Spleen (tissue), 11 donors: ENCODE data around the gene CASP7. TPM values are rescaled to one million over a fixed set of nuclear protein-coding genes. Genes with fewer than 3 reads are reported as not detected.

Experiments used
- DNase-seq: peaks from one replicate; pipeline ENCODE4 v3.0.0-alpha.2; 2020
- H3K27ac ChIP-seq, 8 donors: fragments of 200-600 bp; sonication (generic) in 7 of 8; 1 replicate in 4 of 8; 2 replicates in 4 of 8; pipeline versions ENCODE4 v1.5.0 to v1.8.0; 2016 to 2021; ENCODE audit warnings: inconsistent platforms in 4 of 8, mild to moderate bottlenecking in 4 of 8, moderate library complexity in 1 of 8
- H3K27me3 ChIP-seq, 7 donors: fragments of 200-600 bp; sonication (generic) in 6 of 7; replicated peaks in 1 of 7; 1 replicate in 4 of 7; 2 replicates in 3 of 7; pipeline versions ENCODE4 v1.5.0 to v1.8.0; 2016 to 2021; ENCODE audit warnings: inconsistent platforms in 3 of 7, mild to moderate bottlenecking in 1 of 7
- H3K36me3 ChIP-seq, 6 donors: fragments of 200-600 bp; sonication (generic) in 5 of 6; 1 replicate in 4 of 6; 2 replicates in 2 of 6; pipeline versions ENCODE4 v1.5.0 to v1.8.0; 2016 to 2021; ENCODE audit warnings: inconsistent platforms in 2 of 6
- H3K4me1 ChIP-seq, 6 donors: fragments of 200-600 bp; sonication (generic) in 5 of 6; 1 replicate in 3 of 6; 2 replicates in 3 of 6; pipeline versions ENCODE4 v1.5.0 to v1.8.0; 2016 to 2021; ENCODE audit warnings: inconsistent platforms in 3 of 6
- H3K4me3 ChIP-seq, 8 donors: fragments of 200-600 bp; sonication (generic) in 7 of 8; 1 replicate in 4 of 8; 2 replicates in 4 of 8; pipeline versions ENCODE4 v1.5.0 to v1.8.0; 2016 to 2021; ENCODE audit warnings: inconsistent platforms in 4 of 8, mild to moderate bottlenecking in 4 of 8, moderate library complexity in 2 of 8
- H3K9me3 ChIP-seq, 8 donors: fragments of 200-600 bp; sonication (generic) in 7 of 8; 1 replicate in 4 of 8; 2 replicates in 4 of 8; pipeline versions ENCODE4 v1.5.0 to v1.8.0; 2016 to 2021; ENCODE audit warnings: inconsistent platforms in 4 of 8
- POLR2A ChIP-seq, 3 donors: fragments of 450-650 bp; IDR thresholded peaks; one replicate each; pipeline ENCODE4 v1.5.1; 2017; ENCODE audit warnings: antibody characterized with exemption in 3 of 3, mild to moderate bottlenecking in 1 of 3
- POLR2AphosphoS5 ChIP-seq, 3 donors: sonication (generic); formaldehyde crosslinking; IDR thresholded peaks; one replicate each; pipeline ENCODE4 v1.5.1; 2017; ENCODE audit warnings: antibody characterized with exemption in 3 of 3
- WGBS, 5 donors: extraction: QIAGEN DNeasy Blood & Tissue Kit in 3 of 5; methylation state at CpG; one replicate each; pipeline versions ENCODE4 v1.1.5 to v1.1.7; 2013 to 2018; 5-methylcytosine and 5-hydroxymethylcytosine counted together
- intact Hi-C: fragments of 100-400 bp; cut with DNase I; formaldehyde crosslinking; loops from one replicate; pipeline ENCODE4 v1.15.0; 2023; ENCODE audit warnings: low total_unique reads
- polyA plus RNA-seq, 3 donors: library from polyadenylated mRNA; stranded (reverse); fragments of 200-250 nt; gene quantifications; one replicate each; pipeline ENCODE4 v1.2.1, GENCODE V29; 2013
- total RNA-seq, 7 donors: library from RNA; depleted of rRNA in 3 of 7; stranded (reverse); fragments of >200 nt in 3 of 7; fragmentation: NEBNext Ultra II Directional in 4 of 7; extraction: Animal tissue kit (Norgen Biotek cat#: 25700) in 4 of 7; gene quantifications; one replicate each; pipeline versions ENCODE4 v1.1.0 to v1.2.1, GENCODE V29; 2016 to 2021
- TF ChIP-seq, protein P1 (sequence below), 11 experiments: fragments of 200-600 bp in 7 of 11; fragments of 450-650 bp in 4 of 11; sonication (generic) in 4 of 11; IDR thresholded peaks in 8 of 11; conservative IDR thresholded peaks in 3 of 11; 1 replicate in 7 of 11; 2 replicates in 4 of 11; pipeline versions ENCODE4 v1.4.0 to v1.8.0; 2016 to 2021; ENCODE audit warnings: antibody characterized with exemption in 11 of 11, inconsistent platforms in 4 of 11, mild to moderate bottlenecking in 1 of 11
- donor health status: healthy with polysubstance abuse.
- donor health status: DM: no; HTN: no; CAD: no; lungs with moderate emphysema.
- donor health status: DM: no; HTN: no; CAD: no.
- donor health status: Bipolar disorder and iron deficiency.
- donor health status: healthy.
- donor health status: DM: no; HTN: no; CAD: no.
- donor health status: DM: yes; HTN: yes; CAD: no.

CASP7 gene
- total and polyA plus RNA-seq, 10 donors, result 10.4 to 27.3 (median 19.2) TPM

DNA sequence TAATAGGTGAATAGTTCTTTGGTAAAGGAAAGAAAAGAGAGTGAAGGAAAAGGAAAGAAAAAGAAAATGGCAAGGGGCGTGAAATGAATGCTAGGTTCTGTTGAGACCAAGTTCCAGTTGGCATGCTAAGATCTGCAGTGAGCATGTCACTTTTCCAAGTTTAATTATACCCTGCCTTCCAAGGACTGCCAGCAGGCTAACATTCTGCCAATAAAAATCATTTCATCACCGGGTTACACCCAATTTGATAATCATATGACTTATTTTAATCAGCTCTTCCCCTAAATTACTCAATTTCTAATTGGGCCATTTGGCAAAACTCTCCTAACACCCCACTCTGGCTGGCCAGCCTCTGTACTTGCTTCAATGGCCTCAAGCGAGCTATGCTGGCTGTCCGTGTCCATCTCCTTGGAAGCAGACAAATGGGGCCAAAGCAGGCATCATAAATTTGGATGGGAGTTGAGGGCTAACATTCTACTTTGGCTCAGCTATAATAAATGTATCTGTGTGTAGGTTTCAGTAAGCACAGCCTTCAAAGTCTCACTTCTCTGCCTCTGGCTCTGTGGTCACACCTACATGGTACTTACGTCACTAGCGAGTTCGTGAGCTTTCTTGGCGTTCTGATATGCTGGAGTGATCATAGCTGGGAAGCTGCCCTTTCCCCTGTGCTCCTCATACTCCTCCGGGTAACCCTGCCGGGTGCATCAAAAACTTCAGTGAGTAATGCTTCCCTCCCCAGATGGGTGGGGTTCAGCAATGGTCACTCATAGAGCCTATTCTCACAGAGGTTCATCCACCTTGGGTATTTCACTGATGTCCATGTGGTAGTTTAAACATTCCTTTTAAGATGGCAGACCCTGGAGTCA is 33.1 kb upstream of the CASP7 start:
- DNase-seq, result no peak
- intact Hi-C loops, result no loop called here
- no peak overlapping the region for H3K27ac ChIP-seq
- H3K36me3 ChIP-seq, result no peaks in the 10 kb centered on the region
- H3K4me3 ChIP-seq, result no peak overlapping the region
- no peaks in the 10 kb centered on the region for H3K4me1 ChIP-seq
- H3K9me3 ChIP-seq, result no peaks in the 10 kb centered on the region
- H3K27me3 ChIP-seq, result peaks cover 0 to 4% (median 0%) of the 10 kb centered on the region in 7 donors
- no peak for TF ChIP-seq POLR2A (IDR thresholded peaks at IDR 0.05)
- no peak for TF ChIP-seq POLR2AphosphoS5 (IDR thresholded peaks at IDR 0.05)
- TF ChIP-seq, protein P1, sequence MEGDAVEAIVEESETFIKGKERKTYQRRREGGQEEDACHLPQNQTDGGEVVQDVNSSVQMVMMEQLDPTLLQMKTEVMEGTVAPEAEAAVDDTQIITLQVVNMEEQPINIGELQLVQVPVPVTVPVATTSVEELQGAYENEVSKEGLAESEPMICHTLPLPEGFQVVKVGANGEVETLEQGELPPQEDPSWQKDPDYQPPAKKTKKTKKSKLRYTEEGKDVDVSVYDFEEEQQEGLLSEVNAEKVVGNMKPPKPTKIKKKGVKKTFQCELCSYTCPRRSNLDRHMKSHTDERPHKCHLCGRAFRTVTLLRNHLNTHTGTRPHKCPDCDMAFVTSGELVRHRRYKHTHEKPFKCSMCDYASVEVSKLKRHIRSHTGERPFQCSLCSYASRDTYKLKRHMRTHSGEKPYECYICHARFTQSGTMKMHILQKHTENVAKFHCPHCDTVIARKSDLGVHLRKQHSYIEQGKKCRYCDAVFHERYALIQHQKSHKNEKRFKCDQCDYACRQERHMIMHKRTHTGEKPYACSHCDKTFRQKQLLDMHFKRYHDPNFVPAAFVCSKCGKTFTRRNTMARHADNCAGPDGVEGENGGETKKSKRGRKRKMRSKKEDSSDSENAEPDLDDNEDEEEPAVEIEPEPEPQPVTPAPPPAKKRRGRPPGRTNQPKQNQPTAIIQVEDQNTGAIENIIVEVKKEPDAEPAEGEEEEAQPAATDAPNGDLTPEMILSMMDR (IDR thresholded peaks at IDR 0.05 in 8 of 11, conservative IDR thresholded peaks at IDR 0.05 in 3 of 11), result no peak
- 82 to 93% (median 87%) methylated on average over 10 of the region's 10 CpGs for WGBS, 5 donors

DNA sequence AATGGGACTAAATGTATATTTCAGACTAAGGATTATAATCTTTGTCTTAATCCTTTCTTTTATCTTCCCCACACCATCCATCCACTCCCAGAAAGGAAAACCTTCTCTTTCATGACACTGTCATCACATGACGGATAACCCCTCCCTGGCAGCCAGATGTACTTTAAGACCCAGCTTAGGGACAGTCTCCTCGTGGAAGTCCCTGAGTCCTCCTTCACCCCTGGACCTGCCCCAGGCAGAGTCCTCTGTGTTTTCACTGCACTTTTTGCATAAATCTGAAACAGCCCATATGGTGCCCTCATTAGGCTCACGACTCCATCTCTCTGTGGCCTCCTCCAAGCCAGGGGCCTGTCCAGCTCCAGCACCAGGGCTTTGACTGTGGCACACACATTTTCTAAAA is 31.9 kb upstream of the CASP7 start:
- H3K27me3 ChIP-seq, result no peaks in the 10 kb centered on the region
- TF ChIP-seq POLR2AphosphoS5 (IDR thresholded peaks at IDR 0.05), result no peak
- TF ChIP-seq POLR2A (IDR thresholded peaks at IDR 0.05), result no peak
- TF ChIP-seq, protein P1 (IDR thresholded peaks at IDR 0.05 in 8 of 11, conservative IDR thresholded peaks at IDR 0.05 in 3 of 11), result no peak
- intact Hi-C loops, result no loop called here
- no peaks in the 10 kb centered on the region for H3K9me3 ChIP-seq
- no peaks in the 10 kb centered on the region for H3K36me3 ChIP-seq
- DNase-seq, result no peak
- no peak overlapping the region for H3K4me3 ChIP-seq
- no peaks in the 10 kb centered on the region for H3K4me1 ChIP-seq
- no peak overlapping the region for H3K27ac ChIP-seq
- 62 to 84% (median 69%) methylated on average over 3 of the region's 3 CpGs for WGBS, 5 donors

DNA sequence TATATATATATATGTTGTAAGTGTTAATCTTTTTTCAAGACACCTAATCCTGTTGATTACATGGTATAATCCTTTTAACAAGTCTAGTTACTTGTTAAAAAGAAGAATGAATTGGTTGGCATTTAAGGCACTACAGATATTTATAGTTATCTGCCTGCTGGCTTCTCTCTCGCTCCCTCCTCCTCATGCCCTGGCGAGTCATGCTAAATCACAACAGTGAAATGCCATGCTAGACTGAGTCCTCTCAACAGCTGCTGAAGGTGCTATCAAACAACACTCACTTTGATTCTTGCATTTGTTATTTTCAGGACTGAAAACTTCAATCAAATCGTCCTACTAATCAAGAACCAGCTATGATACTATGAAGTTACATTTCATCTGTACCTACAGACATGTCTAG is 31.2 kb upstream of the CASP7 start:
- Histone ChIP-seq H3K27me3 (no peaks in the 10 kb centered on the region), H3K4me3 (no peak overlapping the region), H3K27ac (no peak overlapping the region), H3K36me3 (no peaks in the 10 kb centered on the region), H3K9me3 (no peaks in the 10 kb centered on the region), H3K4me1 (no peaks in the 10 kb centered on the region)
- WGBS, 5 donors, result 65 to 85% (median 73%) methylated on average over 3 of the region's 3 CpGs
- TF ChIP-seq, protein P1 (IDR thresholded peaks at IDR 0.05 in 8 of 11, conservative IDR thresholded peaks at IDR 0.05 in 3 of 11), result no peak
- no peak for TF ChIP-seq POLR2A (IDR thresholded peaks at IDR 0.05)
- no peak for TF ChIP-seq POLR2AphosphoS5 (IDR thresholded peaks at IDR 0.05)
- DNase-seq, result no peak
- intact Hi-C loops, result no loop called here

DNA sequence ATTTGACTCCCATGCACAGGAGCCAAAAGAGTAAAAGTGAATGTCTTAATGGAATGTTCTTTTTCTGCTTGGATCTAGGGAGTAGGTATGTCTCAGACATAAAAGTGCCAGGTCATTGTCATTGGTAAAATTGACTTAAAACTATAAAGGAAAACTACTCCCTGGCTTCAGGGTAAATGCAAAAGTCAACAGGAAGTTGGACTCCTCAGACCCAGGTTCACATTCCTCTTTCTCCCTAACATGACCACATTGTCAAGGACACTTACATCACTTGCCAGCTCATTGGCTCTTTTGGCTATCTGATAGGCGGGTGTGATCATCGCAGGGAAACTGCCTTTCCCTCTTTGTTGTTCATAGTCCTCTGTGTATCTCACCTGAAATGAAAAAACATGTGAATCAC is 29.5 kb upstream of the CASP7 start:
- Histone ChIP-seq H3K36me3 (no peaks in the 10 kb centered on the region), H3K4me1 (no peaks in the 10 kb centered on the region), H3K27ac (no peak overlapping the region), H3K27me3 (no peaks in the 10 kb centered on the region), H3K9me3 (no peaks in the 10 kb centered on the region), H3K4me3 (no peak overlapping the region)
- DNase-seq, result no peak
- intact Hi-C loops, result no loop called here
- WGBS, 5 donors, result 92 to 98% (median 95%) methylated on average over 2 of the region's 2 CpGs
- TF ChIP-seq POLR2A (IDR thresholded peaks at IDR 0.05) (no peak), POLR2AphosphoS5 (IDR thresholded peaks at IDR 0.05) (no peak)
- TF ChIP-seq, protein P1 (IDR thresholded peaks at IDR 0.05 in 8 of 11, conservative IDR thresholded peaks at IDR 0.05 in 3 of 11), result no peak
